Measurements from ENCODE around the gene GALNT14.

DNA sequence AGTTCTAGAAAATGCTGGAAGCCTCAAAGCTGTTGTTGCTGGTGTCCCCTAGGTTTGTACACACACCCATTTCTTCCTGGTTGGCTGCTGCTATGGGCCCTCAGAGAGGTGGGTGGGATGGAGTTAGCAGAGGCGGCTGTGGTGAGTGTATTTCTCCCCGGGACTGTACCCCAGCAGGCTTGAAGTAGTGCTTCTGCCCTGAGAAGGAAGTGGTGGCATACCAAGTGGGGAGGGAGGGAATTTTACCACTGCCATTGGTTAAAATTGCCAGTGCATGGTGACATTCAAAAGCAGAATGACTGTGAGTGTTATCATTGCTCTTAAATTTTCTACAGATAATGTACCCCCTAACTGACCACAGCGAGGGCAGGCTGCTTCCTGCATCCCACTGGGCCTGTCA is 205.4 kb downstream of the GALNT14 start:
- TF ChIP-seq, protein P1, sequence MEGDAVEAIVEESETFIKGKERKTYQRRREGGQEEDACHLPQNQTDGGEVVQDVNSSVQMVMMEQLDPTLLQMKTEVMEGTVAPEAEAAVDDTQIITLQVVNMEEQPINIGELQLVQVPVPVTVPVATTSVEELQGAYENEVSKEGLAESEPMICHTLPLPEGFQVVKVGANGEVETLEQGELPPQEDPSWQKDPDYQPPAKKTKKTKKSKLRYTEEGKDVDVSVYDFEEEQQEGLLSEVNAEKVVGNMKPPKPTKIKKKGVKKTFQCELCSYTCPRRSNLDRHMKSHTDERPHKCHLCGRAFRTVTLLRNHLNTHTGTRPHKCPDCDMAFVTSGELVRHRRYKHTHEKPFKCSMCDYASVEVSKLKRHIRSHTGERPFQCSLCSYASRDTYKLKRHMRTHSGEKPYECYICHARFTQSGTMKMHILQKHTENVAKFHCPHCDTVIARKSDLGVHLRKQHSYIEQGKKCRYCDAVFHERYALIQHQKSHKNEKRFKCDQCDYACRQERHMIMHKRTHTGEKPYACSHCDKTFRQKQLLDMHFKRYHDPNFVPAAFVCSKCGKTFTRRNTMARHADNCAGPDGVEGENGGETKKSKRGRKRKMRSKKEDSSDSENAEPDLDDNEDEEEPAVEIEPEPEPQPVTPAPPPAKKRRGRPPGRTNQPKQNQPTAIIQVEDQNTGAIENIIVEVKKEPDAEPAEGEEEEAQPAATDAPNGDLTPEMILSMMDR (IDR thresholded peaks at IDR 0.05; ENCODE audit: low read length): no peak
- no peak for TF ChIP-seq EZH2 (optimal IDR thresholded peaks at IDR 0.05; ENCODE audit: low read depth, low read length)
